ENCODE results near the gene HAPSTR1. TPM values are rescaled to one million over a fixed set of nuclear protein-coding genes. Genes with fewer than 3 reads are reported as not detected.

Gene HAPSTR1
- polyA plus RNA-seq, 1 experiment = 11.9 TPM

GRCh38 chr16:9089660-9090059 lies 1.8 kb upstream of the HAPSTR1 start:
- no peak overlapping the region for H3K4me3 ChIP-seq (ENCODE audit: low read depth, low read length)

GRCh38 chr16:9090101-9090959 lies 1.1 kb upstream of the HAPSTR1 start:
- POLR2A ChIA-PET = no interaction called here
- Histone ChIP-seq H3K36me3 (ENCODE audit: control insufficient read depth, insufficient read depth, low read length) (0 out of 2 replicates have a peak, but pooled peaks cover 3% of the 10 kb centered on the region), H3K4me3 (ENCODE audit: low read depth, low read length) (peak overlapping the region; percentile 57), H3K27me3 (ENCODE audit: control insufficient read depth, insufficient read depth, low read length) (no peaks in the 10 kb centered on the region)
- no peak for TF ChIP-seq CTCF (IDR thresholded peaks at IDR 0.05; ENCODE audit: insufficient read depth, low read depth, low read length)
- CTCF ChIA-PET = interaction anchor here (0.6 kb wide), 1 partner anchor 100 kb away, joined by 3 read pairs; no protein-coding TSS in a partner anchor
- no peak for DNase-seq (ENCODE audit: low read depth)

More at GRCh38 chr16:9089660-9090059, 1.8 kb upstream of the HAPSTR1 start:
- CTCF ChIA-PET = interaction anchor here (0.6 kb wide), 1 partner anchor 100 kb away, joined by 3 read pairs; no protein-coding TSS in a partner anchor
- H3K36me3 ChIP-seq (ENCODE audit: control insufficient read depth, insufficient read depth, low read length) = 0 out of 2 replicates have a peak, but pooled peaks cover 3% of the 10 kb centered on the region
- DNase-seq (ENCODE audit: low read depth) = no peak
- no peaks in the 10 kb centered on the region for H3K27me3 ChIP-seq (ENCODE audit: control insufficient read depth, insufficient read depth, low read length)
- no peak for TF ChIP-seq CTCF (IDR thresholded peaks at IDR 0.05; ENCODE audit: insufficient read depth, low read depth, low read length)
- POLR2A ChIA-PET = no interaction called here

- Histone ChIP-seq H3K36me3 (ENCODE audit: control insufficient read depth, insufficient read depth, low read length) (0 out of 2 replicates have a peak, but pooled peaks cover 3% of the 10 kb centered on the region), H3K4me3 (ENCODE audit: low read depth, low read length) (peak overlapping the region; percentile 88), H3K27me3 (ENCODE audit: control insufficient read depth, insufficient read depth, low read length) (no peaks in the 10 kb centered on the region)
- no peak for DNase-seq (ENCODE audit: low read depth)
- ChIA-PET CTCF (interaction anchor here (0.9 to 1.0 kb wide), 2 partner anchors 10 to 15 kb away, joined by 3 to 6 read pairs; no protein-coding TSS in a partner anchor), POLR2A (interaction anchor here (0.7 to 1.0 kb wide), 2 partner anchors 20 to 1036 kb away, joined by 3 to 24 read pairs; no protein-coding TSS in a partner anchor)
- no peak for TF ChIP-seq CTCF (IDR thresholded peaks at IDR 0.05; ENCODE audit: insufficient read depth, low read depth, low read length)
Observed at GRCh38 chr16:9091867-9092281, 430 bp downstream of the HAPSTR1 start.

GRCh38 chr16:9092282-9092977 lies 986 bp downstream of the HAPSTR1 start:
- DNase-seq (ENCODE audit: low read depth) = no peak
- Histone ChIP-seq H3K4me3 (ENCODE audit: low read depth, low read length) (peak overlapping the region; percentile 88), H3K36me3 (ENCODE audit: control insufficient read depth, insufficient read depth, low read length) (0 out of 2 replicates have a peak, but pooled peaks cover 3% of the 10 kb centered on the region), H3K27me3 (ENCODE audit: control insufficient read depth, insufficient read depth, low read length) (no peaks in the 10 kb centered on the region)
- no peak for TF ChIP-seq CTCF (IDR thresholded peaks at IDR 0.05; ENCODE audit: insufficient read depth, low read depth, low read length)
- POLR2A ChIA-PET = no interaction called here
- CTCF ChIA-PET = no interaction called here

GRCh38 chr16:9092978-9093344 lies 1.5 kb downstream of the HAPSTR1 start:
- TF ChIP-seq CTCF (IDR thresholded peaks at IDR 0.05; ENCODE audit: insufficient read depth, low read depth, low read length) = no peak
- DNase-seq (ENCODE audit: low read depth) = no peak
- Histone ChIP-seq H3K36me3 (ENCODE audit: control insufficient read depth, insufficient read depth, low read length) (0 out of 2 replicates have a peak, but pooled peaks cover 3% of the 10 kb centered on the region), H3K27me3 (ENCODE audit: control insufficient read depth, insufficient read depth, low read length) (no peaks in the 10 kb centered on the region), H3K4me3 (ENCODE audit: low read depth, low read length) (peak overlapping the region; percentile 88)
- ChIA-PET CTCF (no interaction called here), POLR2A (no interaction called here)
